SK-N-MC (cell line): ENCODE measurements around the gene EPHA8.
A peak's percentile ranks its signal among the peaks of the same experiment; 100 is the strongest.

Experiments used
- DNase-seq: peaks from one replicate; pipeline ENCODE4 v3.0.0-alpha.2; 2011; ENCODE audit warnings: low read depth, low spot score
- H3K27ac ChIP-seq: fragments of 200-600 bp; sonication (generic); 2 replicates; pipeline ENCODE4 v1.5.1; 2016; ENCODE audit warnings: mixed run types
- H3K36me3 ChIP-seq: fragments of 200-600 bp; sonication (generic); 2 replicates; pipeline ENCODE4 v1.6.1; 2017; ENCODE audit warnings: antibody characterized with exemption, low read length, mixed read lengths; ENCODE audit not compliant: insufficient read depth
- H3K4me3 ChIP-seq: fragments of 200-600 bp; sonication (generic); 2 replicates; pipeline ENCODE4 v1.5.1; 2016
- H3K9ac ChIP-seq: fragments of 200-600 bp; sonication (generic); 2 replicates; pipeline ENCODE4 v1.8.0; 2017; ENCODE audit warnings: mixed run types, mixed read lengths; ENCODE audit not compliant: insufficient read length
- H3K9me3 ChIP-seq: fragments of 200-600 bp; sonication (generic); 2 replicates; pipeline ENCODE4 v1.6.1; 2017; ENCODE audit warnings: low read depth, mild to moderate bottlenecking, antibody characterized with exemption, low read length, moderate library complexity, mixed read lengths
- EZH2 ChIP-seq: fragments of 200-600 bp; sonication (generic); IDR thresholded peaks from one replicate; pipeline ENCODE4 v1.6.1; 2017; ENCODE audit warnings: antibody characterized with exemption
- FOXP2 ChIP-seq: optimal IDR thresholded peaks from 2 replicates; pipeline ENCODE3; 2011; ENCODE audit warnings: mild to moderate bottlenecking, moderate library complexity; ENCODE audit not compliant: insufficient read depth; ENCODE audit errors: extremely low read length, control extremely low read depth
- POLR2AphosphoS5 ChIP-seq: IDR thresholded peaks from 2 replicates; pipeline ENCODE4 v1.6.1; 2012; ENCODE audit warnings: mild to moderate bottlenecking, low read depth, low read length, borderline replicate concordance

The EPHA8 gene

GRCh38 chr1:22600817-22601605, 37.7 kb downstream of the EPHA8 start:
- TF ChIP-seq EZH2 (no peak), POLR2AphosphoS5 (no peak), FOXP2 (no peak)
- no peaks in the 10 kb centered on the region for H3K9me3 ChIP-seq
- H3K4me3 ChIP-seq, result no peak overlapping the region
- DNase-seq, result no peak
- no peaks in the 10 kb centered on the region for H3K36me3 ChIP-seq
- H3K27ac ChIP-seq, result no peak overlapping the region
- no peak overlapping the region for H3K9ac ChIP-seq

- no peak overlapping the region for H3K4me3 ChIP-seq
- DNase-seq, result no peak
- H3K9me3 ChIP-seq, result no peaks in the 10 kb centered on the region
- no peaks in the 10 kb centered on the region for H3K36me3 ChIP-seq
- no peak overlapping the region for H3K27ac ChIP-seq
- TF ChIP-seq EZH2 (no peak), POLR2AphosphoS5 (no peak), FOXP2 (no peak)
- no peak overlapping the region for H3K9ac ChIP-seq
Measured at GRCh38 chr1:22601610-22602009, 38.3 kb downstream of the EPHA8 start.

GRCh38 chr1:22602060-22602740, 38.9 kb downstream of the EPHA8 start:
- no peak overlapping the region for H3K9ac ChIP-seq
- H3K9me3 ChIP-seq, result no peaks in the 10 kb centered on the region
- H3K36me3 ChIP-seq, result no peaks in the 10 kb centered on the region
- DNase-seq, result no peak
- no peak overlapping the region for H3K4me3 ChIP-seq
- H3K27ac ChIP-seq, result no peak overlapping the region
- TF ChIP-seq FOXP2 (no peak), EZH2 (no peak), POLR2AphosphoS5 (no peak)

GRCh38 chr1:22606161-22606560, 42.9 kb downstream of the EPHA8 start:
- Histone ChIP-seq H3K4me3 (no peak overlapping the region), H3K27ac (no peak overlapping the region), H3K9ac (no peak overlapping the region), H3K9me3 (no peaks in the 10 kb centered on the region), H3K36me3 (no peaks in the 10 kb centered on the region)
- no peak for DNase-seq
- no peak for TF ChIP-seq POLR2AphosphoS5
- TF ChIP-seq EZH2, result no peak
- no peak for TF ChIP-seq FOXP2

GRCh38 chr1:22607154-22607553, 43.9 kb downstream of the EPHA8 start:
- no peak overlapping the region for H3K9ac ChIP-seq
- no peaks in the 10 kb centered on the region for H3K9me3 ChIP-seq
- H3K36me3 ChIP-seq, result no peaks in the 10 kb centered on the region
- no peak overlapping the region for H3K4me3 ChIP-seq
- no peak overlapping the region for H3K27ac ChIP-seq
- DNase-seq, result no peak
- no peak for TF ChIP-seq FOXP2
- TF ChIP-seq EZH2, result no peak
- TF ChIP-seq POLR2AphosphoS5, result no peak

GRCh38 chr1:22608361-22608760, 45.1 kb downstream of the EPHA8 start:
- no peak for DNase-seq
- no peak for TF ChIP-seq POLR2AphosphoS5
- no peak for TF ChIP-seq FOXP2
- TF ChIP-seq EZH2, result no peak
- H3K27ac ChIP-seq, result no peak overlapping the region
- H3K9me3 ChIP-seq, result no peaks in the 10 kb centered on the region
- H3K9ac ChIP-seq, result no peak overlapping the region
- H3K36me3 ChIP-seq, result no peaks in the 10 kb centered on the region
- no peak overlapping the region for H3K4me3 ChIP-seq

- no peaks in the 10 kb centered on the region for H3K36me3 ChIP-seq
- TF ChIP-seq FOXP2 (no peak), POLR2AphosphoS5 (no peak)
- no peak overlapping the region for H3K4me3 ChIP-seq
- H3K9me3 ChIP-seq, result no peaks in the 10 kb centered on the region
- H3K9ac ChIP-seq, result no peak overlapping the region
- no peak for DNase-seq
- no peak overlapping the region for H3K27ac ChIP-seq
Measured at GRCh38 chr1:22609291-22609690, 46.0 kb downstream of the EPHA8 start.

- TF ChIP-seq POLR2AphosphoS5, result no peak
- TF ChIP-seq EZH2, result no peak
- TF ChIP-seq FOXP2, result no peak
- no peak overlapping the region for H3K4me3 ChIP-seq
- no peak overlapping the region for H3K27ac ChIP-seq
- H3K36me3 ChIP-seq, result no peaks in the 10 kb centered on the region
- no peak overlapping the region for H3K9ac ChIP-seq
- no peaks in the 10 kb centered on the region for H3K9me3 ChIP-seq
- DNase-seq, result peak; percentile 32
Measured at GRCh38 chr1:22611530-22611947, 48.2 kb downstream of the EPHA8 start.
